Measurements from ENCODE around the gene RPL10A. TPM values are rescaled to one million over a fixed set of nuclear protein-coding genes. Genes with fewer than 3 reads are reported as not detected.

The RPL10A gene
- total and polyA plus RNA-seq, 2 of the 13 experiments (the other 11 are each of a cell fraction or from before 2014, with no cell fraction given): 1,854 to 2,726 TPM

GRCh38 chr6:35468181-35468979, at the start of gene RPL10A (continued):
- TF ChIP-seq ZNF879 (CRISPR knock-in tag; IDR thresholded peaks at IDR 0.05) (peak; percentile 96; the same call in 1 of the 2 replicates), ZNF263 (CRISPR knock-in tag; IDR thresholded peaks at IDR 0.05) (peak; percentile 55), ZNF33B (CRISPR knock-in tag; IDR thresholded peaks at IDR 0.05) (peak; percentile 92), GFI1 (CRISPR knock-in tag; IDR thresholded peaks at IDR 0.05; ENCODE audit: borderline replicate concordance) (peak; percentile 75), STAG1 (CRISPR knock-in tag; IDR thresholded peaks at IDR 0.05) (peak; percentile 97), ZIK1 (CRISPR knock-in tag; IDR thresholded peaks at IDR 0.05; ENCODE audit: borderline replicate concordance, low read depth) (peak; percentile 51), PAWR (CRISPR knock-in tag; IDR thresholded peaks at IDR 0.05; ENCODE audit: borderline replicate concordance) (peak; percentile 92; the same call in 1 of the 2 replicates), ZNF557 (CRISPR knock-in tag; IDR thresholded peaks at IDR 0.05) (peak; percentile 80; the same call in 1 of the 2 replicates), TRIM22 (IDR thresholded peaks at IDR 0.05) (no peak), ZNF496 (CRISPR knock-in tag; IDR thresholded peaks at IDR 0.05; ENCODE audit: insufficient replicate concordance) (no peak), BRCA1 (CRISPR knock-in tag; IDR thresholded peaks at IDR 0.05) (peak; percentile 94), SRSF1 (optimal IDR thresholded peaks at IDR 0.05; ENCODE audit: low read depth, low read length) (peak; percentile 85), ZBTB4 (CRISPR knock-in tag; IDR thresholded peaks at IDR 0.05; ENCODE audit: borderline replicate concordance) (peak; percentile 88; the same call in 1 of the 2 replicates), ZNF558 (CRISPR knock-in tag; IDR thresholded peaks at IDR 0.05; ENCODE audit: borderline replicate concordance) (peak; percentile 88), ETV5 (CRISPR knock-in tag; IDR thresholded peaks at IDR 0.05; ENCODE audit: borderline replicate concordance) (peak; percentile 90), ZNF138 (CRISPR knock-in tag; IDR thresholded peaks at IDR 0.05; ENCODE audit: low read depth) (0 out of 2 replicates have a peak, but pooled peaks have one; percentile 91), ZEB1 (IDR thresholded peaks at IDR 0.05; ENCODE audit: insufficient replicate concordance, low read depth) (no peak), SNRNP70 (IDR thresholded peaks at IDR 0.05; ENCODE audit: low read depth, low read length) (no peak), MEIS1 (CRISPR knock-in tag; IDR thresholded peaks at IDR 0.05; ENCODE audit: borderline replicate concordance) (peak; percentile 79; the same call in 1 of the 2 replicates), YEATS2 (CRISPR knock-in tag; IDR thresholded peaks at IDR 0.05; ENCODE audit: borderline replicate concordance) (peak; percentile 100), ZNF552 (CRISPR knock-in tag; IDR thresholded peaks at IDR 0.05; ENCODE audit: borderline replicate concordance) (peak; percentile 91; the same call in 1 of the 2 replicates), ZNF343 (CRISPR knock-in tag; IDR thresholded peaks at IDR 0.05) (no peak; the same call in 1 of the 2 replicates), PCBP2 (optimal IDR thresholded peaks at IDR 0.05; ENCODE audit: low read depth, low read length, poor library complexity, severe bottlenecking) (no peak), ZNF589 (CRISPR knock-in tag; conservative IDR thresholded peaks at IDR 0.05) (peak; percentile 79), ZNF264 (CRISPR knock-in tag; IDR thresholded peaks at IDR 0.05) (peak; percentile 90)
